ENCODE data around the gene DCAF6. TPM values are rescaled to one million over a fixed set of nuclear protein-coding genes. Genes with fewer than 3 reads are reported as not detected.
"Not testable (repeated sequence)": the region's sequence is repeated elsewhere in the genome, so short reads cannot be mapped to it uniquely, and the experiment has no call there.

The DCAF6 gene, protein sequence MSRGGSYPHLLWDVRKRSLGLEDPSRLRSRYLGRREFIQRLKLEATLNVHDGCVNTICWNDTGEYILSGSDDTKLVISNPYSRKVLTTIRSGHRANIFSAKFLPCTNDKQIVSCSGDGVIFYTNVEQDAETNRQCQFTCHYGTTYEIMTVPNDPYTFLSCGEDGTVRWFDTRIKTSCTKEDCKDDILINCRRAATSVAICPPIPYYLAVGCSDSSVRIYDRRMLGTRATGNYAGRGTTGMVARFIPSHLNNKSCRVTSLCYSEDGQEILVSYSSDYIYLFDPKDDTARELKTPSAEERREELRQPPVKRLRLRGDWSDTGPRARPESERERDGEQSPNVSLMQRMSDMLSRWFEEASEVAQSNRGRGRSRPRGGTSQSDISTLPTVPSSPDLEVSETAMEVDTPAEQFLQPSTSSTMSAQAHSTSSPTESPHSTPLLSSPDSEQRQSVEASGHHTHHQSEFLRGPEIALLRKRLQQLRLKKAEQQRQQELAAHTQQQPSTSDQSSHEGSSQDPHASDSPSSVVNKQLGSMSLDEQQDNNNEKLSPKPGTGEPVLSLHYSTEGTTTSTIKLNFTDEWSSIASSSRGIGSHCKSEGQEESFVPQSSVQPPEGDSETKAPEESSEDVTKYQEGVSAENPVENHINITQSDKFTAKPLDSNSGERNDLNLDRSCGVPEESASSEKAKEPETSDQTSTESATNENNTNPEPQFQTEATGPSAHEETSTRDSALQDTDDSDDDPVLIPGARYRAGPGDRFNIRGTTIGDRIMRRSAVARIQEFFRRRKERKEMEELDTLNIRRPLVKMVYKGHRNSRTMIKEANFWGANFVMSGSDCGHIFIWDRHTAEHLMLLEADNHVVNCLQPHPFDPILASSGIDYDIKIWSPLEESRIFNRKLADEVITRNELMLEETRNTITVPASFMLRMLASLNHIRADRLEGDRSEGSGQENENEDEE
- total RNA-seq (2014; rRNA removed; shearing (Covaris generic)): 41.5 and 46.2 TPM in 2 replicates
- 26.6 and 42.5 TPM in 2 replicates for polyA plus RNA-seq (2014; cell fraction: nucleus; rRNA removed)

GRCh38 chr1:167936068-167936929, at the start of gene DCAF6:
DCAF6 (plus strand) TSS chr1:167936683; CDS start chr1:167936912, 229 bp downstream.
- peak; percentile 99 for DNase-seq (ENCODE audit: extremely low read depth, low read depth)

- not testable (repeated sequence) for DNase-seq (ENCODE audit: extremely low read depth, low read depth)
Measured at GRCh38 chr1:167887187-167887586, 49.3 kb upstream of the DCAF6 start.

GRCh38 chr1:167890400-167890799, 46.1 kb upstream of the DCAF6 start:
- no peak for DNase-seq (ENCODE audit: extremely low read depth, low read depth)

DNA sequence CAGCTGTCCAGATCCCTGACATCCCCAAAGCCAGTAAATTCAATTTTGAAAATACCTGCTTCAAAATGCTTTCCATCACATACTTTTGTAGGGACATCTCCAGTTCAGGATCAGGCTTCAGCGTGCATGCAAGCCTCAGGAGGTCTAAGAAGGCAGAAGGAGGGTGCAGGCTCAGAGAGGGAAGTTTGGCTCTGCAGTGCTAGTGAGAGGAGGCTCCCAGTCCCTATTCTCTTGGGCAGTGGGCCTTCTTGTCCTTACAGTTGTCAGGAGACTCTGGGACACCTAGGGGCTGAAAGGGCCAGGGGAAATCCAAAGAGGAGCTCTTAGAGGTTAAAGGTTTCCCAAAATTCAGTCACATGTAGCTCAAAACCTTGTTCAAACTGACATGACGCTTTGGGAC, 42.7 kb upstream of the DCAF6 start:
- no peak for DNase-seq (ENCODE audit: extremely low read depth, low read depth)

GRCh38 chr1:167898578-167899222, 37.8 kb upstream of the DCAF6 start:
- no peak for DNase-seq (ENCODE audit: extremely low read depth, low read depth)

GRCh38 chr1:167899253-167899681, 37.2 kb upstream of the DCAF6 start:
- no peak for DNase-seq (ENCODE audit: extremely low read depth, low read depth)

DNA sequence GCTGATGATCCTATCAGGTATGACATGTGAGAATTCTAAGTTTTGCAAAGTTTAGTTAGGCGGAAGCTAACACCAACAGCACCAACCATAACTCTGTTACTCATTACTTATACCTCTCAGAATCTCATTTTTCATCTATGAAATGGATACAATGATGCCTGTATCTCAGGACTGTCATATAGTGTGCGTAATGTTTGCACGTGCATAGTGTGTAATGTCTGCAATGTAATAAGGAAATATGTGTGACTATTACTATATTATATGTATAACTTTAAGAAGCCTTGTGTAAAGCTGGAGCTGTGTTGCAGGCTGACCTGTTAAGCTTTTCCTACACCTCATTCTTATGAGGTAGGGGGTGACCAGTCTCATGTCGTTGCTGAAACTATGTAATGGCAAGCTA, 35.6 kb upstream of the DCAF6 start:
- DNase-seq (ENCODE audit: extremely low read depth, low read depth): no peak

GRCh38 chr1:167904652-167905130, 31.8 kb upstream of the DCAF6 start:
- peak; percentile 33 for DNase-seq (ENCODE audit: extremely low read depth, low read depth)

GRCh38 chr1:167905182-167905581, 31.3 kb upstream of the DCAF6 start:
- no peak for DNase-seq (ENCODE audit: extremely low read depth, low read depth)

- DNase-seq (ENCODE audit: extremely low read depth, low read depth): no peak
Measured at GRCh38 chr1:167905671-167906070, 30.8 kb upstream of the DCAF6 start.

GRCh38 chr1:167909691-167910180, 26.7 kb upstream of the DCAF6 start:
- DNase-seq (ENCODE audit: extremely low read depth, low read depth): no peak

GRCh38 chr1:167910530-167910929, 26.0 kb upstream of the DCAF6 start:
- DNase-seq (ENCODE audit: extremely low read depth, low read depth): no peak

DNA sequence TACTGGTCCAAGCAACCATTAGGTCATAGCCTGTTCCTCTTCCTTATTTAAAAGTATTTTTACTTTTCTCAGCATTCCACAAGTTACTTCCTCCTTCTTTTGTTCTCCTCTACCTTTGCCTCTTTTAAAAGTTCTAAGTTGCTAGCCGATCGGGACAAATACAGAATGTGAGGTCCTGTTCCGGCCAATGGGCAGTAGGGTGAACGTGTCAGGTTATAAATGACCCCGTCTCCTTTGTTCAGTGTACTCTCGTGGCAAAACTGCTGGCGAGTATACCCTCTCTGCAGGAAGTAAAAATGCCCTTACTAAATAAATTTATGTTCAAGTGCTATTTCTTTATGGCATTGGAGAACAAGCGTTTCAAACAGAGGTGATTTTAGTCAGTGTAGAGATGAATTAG, 25.1 kb upstream of the DCAF6 start:
- no peak for DNase-seq (ENCODE audit: extremely low read depth, low read depth)

GRCh38 chr1:167912294-167912693, 24.2 kb upstream of the DCAF6 start:
- no peak for DNase-seq (ENCODE audit: extremely low read depth, low read depth)

- DNase-seq (ENCODE audit: extremely low read depth, low read depth): no peak
Measured at GRCh38 chr1:167913895-167914496, 22.5 kb upstream of the DCAF6 start, which contains the start of gene ADCY10. ADCY10 (minus strand) TSS chr1:167914134; CDS start chr1:167905140, 8,994 bp downstream.

DNA sequence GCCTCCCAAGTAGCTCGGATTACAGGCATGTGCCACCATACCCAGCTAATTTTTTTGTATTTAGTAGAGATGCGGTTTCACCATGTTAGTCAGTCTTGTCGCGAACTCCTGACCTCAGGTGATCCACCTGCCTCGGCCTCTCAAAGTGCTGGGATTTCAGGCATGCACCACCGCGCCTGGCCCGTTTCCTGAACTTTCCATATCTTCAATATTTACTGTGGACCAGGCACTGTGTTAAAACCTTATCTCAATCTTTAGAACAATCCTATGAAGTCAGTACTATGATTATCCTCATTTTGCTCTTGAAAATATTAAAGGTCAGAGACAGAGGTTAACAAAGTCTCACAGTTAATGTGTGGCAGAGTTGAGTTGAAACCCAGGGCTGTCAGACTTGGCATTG, 20.9 kb upstream of the DCAF6 start:
- DNase-seq (ENCODE audit: extremely low read depth, low read depth): no peak

DNA sequence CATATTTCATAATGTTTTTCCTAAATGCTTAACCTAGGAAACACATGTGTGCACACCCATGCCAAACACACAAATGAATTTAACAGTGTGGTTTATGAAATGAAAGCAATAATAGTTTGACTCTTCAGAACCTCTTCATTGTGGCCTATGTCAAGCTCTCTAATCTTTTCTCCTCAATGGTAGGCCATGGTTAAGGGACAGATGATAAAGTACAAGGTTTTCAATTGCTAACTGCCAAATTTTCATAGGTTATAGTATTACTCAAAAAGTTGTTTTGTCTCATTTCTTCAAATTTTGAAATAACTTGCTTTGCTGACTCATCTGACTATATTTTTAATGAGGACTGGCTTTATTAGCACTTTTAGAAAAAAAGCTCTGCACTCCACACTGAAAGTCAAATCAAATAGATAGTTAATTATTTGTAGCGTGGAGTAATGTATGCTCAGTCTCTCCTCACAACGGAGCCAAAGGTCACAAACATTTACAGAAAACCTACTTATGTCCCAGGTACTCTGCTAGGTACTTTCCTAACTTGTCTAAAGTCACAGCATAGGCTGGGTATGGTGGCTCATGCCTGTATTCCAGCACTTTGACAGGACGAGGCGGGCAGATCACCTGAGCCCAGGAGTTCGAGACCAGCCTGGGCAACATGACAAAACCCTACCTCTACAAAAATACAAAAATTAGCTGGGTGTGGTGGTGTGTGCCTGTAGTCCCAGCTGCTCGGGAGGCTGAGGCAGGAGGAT, 19.5 kb upstream of the DCAF6 start:
- DNase-seq (ENCODE audit: extremely low read depth, low read depth): no peak

GRCh38 chr1:167922023-167922422, 14.5 kb upstream of the DCAF6 start:
- no peak for DNase-seq (ENCODE audit: extremely low read depth, low read depth)

Measured in NCI-H460 (cell line).